NCI-H526 treated with DMSO at 0.1 percent for 48 hours (cell line): ENCODE results near the gene TGM2.
"Not testable (repeated sequence)": the region's sequence is repeated elsewhere in the genome, so short reads cannot be mapped to it uniquely, and the experiment has no call there.

Experiments
- DNase-seq: peaks from one replicate; lab custom pipeline; 2025; lab: John Stamatoyannopoulos, UW

The TGM2 gene

DNA sequence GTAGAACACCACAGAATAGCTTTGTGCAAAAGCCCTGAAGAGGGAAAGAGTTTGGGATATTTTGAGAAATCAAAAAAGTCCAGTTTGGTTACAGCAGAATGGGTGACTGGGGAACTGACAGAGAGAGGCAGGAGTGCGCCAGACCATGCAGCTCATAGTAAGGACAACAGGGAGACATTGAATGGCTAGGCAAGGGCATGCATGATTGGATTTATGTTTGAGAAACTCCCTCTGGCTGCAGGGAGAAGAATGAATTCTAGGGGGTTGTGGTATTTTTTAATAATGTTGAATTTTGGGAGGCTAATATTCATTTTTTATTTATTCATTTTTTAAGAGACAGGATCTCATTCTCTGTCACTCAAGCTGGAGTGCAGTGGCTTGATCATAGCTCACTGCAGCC lies 49.9 kb downstream of the TGM2 start:
- no peak for DNase-seq

DNA sequence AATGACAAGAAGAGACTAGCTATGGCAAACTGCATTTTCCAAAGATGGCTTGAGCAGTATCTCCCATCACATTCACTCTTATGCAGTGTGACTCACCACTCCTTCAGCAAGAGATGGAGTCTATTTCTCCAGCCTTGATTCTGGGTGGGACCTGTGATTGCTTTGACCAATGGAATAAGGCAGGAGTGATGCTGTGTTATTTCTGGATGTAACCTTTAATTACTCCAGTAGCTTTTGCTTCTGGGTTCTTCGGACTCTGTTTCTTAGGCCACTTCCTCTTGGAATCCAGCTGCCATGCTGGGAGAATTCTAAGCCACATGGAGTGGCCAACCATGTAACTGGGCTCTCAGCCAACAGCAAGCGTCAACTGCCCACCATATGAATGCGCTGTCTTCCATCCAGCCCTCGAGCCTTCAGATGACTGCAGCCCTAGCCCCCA lies 50.7 kb downstream of the TGM2 start:
- DNase-seq = no peak

DNA sequence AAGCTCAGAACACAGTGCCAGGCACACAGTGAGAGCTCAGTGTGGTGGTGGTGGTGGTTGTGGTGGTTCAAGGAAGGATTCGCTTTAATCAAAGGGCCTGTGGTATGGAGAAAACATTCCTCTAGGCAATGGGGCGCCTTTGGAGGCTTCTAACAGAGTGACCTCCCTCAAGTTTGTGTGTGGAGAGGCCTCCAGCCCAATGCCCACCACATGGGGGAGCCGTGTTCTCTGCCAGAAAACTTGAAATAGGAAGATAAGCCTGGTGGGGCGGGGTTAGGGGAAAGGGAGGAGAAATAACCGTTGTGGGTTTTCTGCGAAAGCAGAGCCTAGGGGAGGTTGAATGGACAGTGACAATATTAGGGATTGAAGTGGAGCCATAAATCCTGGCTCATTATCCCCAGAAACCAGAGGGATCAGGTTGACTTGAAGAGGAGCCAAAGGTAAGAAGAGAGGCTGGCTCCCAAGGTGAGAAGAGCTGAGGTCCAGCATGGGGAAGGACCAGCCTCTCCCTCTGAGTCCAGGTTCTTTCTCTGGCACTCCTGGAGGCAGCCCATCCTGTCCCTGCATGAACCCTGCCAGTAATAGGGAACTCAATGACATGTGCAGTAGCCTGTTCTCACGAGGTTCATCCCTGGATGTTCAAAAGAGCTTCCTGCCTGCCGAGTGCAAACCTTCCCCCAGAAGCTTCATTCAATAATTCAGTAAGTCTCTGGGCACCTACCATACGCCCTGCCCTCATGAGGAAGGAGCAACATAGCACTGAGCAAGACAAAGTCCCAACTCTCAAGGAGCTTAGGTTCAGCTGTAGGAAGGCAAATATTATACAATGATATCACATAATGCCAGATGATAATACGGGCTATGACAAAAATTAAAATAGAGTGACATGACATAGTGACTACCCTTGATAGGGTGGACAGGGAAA lies 51.4 kb downstream of the TGM2 start:
- no peak for DNase-seq

DNA sequence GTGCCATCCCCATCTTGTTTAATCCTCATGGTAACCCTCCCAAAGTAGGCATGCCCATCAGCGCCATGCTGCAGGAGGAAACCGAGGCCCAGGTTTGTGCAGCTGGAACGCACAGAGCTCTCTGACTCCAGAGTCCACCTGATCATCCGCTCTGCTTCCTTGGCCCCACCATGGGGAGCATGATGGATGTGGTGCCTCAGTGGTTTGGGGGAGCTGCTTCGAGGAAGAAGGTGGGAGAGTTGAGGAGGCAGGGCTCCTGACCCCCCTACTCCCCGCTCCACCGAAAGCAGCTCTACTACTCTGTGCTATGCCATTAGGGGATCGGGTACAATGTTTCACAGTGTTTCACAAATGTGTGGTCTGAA lies 52.2 kb downstream of the TGM2 start:
- DNase-seq = no peak

DNA sequence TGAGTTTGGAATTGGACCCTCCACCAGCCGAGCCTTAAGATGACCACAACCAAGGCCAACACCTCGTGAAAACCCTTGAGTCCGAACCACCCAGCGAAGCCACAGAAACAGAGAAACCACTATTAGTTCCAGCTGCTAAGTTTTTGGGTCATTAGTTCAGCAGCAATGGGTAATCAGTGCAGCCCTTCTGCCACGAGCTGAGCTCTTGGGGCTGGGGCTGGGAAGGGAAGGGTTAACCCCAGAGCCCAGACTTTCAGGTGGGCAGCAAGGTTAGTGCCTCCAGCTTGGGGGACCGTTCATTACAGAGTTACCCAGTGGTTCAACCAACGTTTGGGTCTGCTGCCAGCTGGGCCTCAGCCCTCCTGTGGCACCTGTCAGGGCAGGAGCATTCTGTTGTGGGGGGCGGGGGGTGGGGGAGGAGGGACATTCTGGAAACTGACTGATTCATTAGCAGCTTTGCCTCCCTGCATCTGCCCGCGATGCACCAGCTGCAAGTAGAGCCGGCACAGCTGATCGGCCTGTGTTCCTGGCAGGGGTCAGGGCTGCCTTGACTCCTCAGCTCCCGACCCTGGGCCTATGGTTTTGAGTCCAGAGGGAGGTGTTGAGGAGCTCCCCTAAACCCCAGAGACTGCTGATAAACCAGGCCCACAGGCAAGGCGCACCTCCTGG lies 52.7 kb downstream of the TGM2 start:
- DNase-seq = no peak

DNA sequence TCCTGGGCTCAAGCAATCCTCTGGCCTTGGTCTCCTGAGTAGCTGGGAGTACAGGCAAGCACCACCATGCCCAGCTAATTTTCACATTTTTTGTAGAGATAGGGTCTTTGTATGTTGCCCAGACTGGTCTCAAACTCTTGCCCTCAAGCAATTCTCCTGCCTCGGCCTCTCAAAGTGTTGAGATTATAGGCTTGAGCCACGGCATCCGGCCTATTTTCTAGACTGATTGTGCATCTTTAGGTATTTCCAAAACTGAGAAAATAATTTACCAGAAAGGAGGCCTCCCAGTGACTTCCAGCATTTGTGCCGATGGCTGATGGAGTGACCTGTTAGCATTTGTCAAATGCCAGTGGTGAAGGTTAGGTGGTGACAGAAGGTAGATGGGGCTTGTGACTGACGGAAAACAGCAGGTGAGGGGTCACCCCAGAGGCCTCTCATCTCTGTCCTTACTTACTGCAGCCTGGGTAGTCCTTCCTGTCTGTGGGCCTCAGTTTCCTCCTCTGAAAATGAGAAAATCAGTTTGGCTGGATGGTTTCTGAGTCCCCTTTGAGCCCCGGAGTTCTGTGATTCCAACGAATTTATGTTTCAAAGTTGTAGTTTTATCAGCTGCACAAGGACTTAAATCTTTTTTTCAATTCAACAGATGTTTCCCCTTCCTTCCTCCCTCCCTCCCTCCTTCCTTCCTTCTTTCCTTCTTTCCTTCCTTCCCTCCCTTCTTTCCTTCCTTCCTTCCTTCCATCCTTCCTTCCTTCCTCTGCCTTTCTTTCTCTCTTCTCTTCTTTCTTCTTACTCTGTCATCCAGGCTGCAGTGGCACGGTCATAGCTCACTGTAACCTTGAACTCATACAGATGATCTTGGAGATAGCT lies 53.5 kb downstream of the TGM2 start:
- DNase-seq = no peak

DNA sequence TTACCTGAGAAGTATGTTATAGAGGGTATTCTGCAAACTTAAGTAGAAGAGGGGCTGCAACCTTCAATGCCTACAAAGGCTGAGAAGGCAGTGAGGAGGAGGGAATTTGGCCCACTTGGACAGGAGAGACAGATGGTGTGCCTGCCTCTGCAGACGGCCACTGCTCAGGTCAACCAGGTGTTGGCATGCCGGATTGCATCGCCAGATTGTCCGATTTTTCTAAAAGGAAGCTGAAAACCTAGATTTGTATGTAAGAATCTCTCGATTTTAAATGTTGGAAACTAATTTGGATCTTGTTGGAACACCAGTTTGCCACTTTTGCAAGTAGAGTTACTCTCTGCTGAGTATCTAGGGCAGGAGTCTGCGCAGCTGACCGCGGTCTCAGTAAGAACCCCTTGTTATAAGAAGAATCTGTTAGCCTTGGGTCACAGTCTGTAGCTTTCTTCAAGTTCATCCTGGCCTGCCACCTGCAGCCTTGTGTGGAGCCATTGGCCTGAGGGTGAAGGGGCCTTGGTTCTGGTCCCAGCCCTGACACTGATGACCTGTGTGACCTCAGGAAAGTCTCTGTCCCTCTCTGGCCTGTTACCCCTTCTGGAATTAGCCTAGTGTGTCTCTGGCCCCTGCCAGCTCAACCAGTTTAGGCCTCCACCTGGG lies 54.4 kb downstream of the TGM2 start:
- no peak for DNase-seq

DNA sequence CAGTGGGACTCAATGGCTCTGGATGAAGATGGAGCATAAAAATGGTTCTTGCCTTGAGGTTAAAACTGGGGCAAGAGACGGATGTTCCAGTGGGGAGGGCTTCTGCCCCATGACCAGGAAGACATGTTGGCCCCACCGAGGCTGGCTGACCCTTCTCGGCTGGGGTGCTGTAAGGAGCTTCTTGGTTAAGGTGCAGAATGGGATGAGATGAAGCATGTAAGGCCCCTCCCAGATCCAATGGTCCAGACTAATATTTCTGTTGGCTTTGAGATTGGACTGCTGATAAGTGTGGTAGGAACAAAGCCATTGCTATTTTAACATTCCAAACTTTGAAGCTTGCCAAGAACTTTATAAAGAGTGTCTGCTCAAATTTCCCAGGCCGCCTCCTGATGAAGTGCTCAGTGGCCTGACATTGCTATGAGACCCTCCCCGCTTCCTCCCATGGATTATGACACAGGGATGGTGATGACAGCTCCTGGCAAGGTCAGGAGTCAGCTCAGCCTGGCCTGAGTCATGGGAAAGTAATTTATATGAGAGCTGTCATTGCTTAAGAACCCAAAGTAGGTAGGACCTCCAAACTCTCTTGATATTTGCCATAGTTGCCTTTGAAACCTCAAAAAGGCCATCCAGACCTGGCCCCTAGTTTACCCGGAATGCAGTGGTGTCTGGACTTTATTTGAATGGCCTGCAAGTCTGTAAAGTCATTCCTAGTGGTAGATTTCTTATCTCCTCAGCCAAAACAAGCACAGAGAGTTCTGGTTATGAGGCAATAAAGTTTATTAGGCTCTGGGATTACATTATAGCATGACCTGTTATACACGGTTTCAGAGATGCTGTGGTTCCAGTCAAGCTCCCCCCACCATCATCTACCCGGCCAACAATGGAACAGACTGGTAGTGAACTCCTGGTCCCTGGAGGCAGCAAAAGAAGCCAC lies 55.2 kb downstream of the TGM2 start:
- DNase-seq = no peak

DNA sequence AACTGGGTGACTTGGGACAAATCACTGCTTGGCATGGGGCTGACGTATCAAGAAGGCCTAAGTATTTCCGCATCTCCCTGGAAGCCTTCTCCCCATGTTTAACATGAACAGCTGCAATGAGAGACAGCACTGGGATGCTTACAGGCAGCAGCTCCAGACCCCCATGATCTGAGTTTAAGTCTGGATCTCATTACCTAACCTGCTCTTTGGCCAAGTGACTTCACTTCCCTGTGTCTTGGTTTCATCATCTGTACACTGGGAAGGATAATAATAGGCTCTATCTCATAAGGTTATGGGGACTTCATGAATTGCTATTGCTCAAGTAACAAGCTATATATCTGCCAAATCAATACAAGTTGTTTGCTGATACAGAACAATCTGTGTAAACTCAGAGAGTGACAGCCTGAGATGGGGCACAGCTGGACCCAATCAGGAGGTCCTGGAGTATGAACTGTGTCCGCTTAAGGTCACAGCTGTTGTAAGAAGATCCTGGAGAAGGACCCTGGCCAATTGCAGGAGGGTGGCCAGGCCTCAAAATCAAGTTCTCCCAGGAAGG lies 56.0 kb downstream of the TGM2 start:
- DNase-seq = no peak

DNA sequence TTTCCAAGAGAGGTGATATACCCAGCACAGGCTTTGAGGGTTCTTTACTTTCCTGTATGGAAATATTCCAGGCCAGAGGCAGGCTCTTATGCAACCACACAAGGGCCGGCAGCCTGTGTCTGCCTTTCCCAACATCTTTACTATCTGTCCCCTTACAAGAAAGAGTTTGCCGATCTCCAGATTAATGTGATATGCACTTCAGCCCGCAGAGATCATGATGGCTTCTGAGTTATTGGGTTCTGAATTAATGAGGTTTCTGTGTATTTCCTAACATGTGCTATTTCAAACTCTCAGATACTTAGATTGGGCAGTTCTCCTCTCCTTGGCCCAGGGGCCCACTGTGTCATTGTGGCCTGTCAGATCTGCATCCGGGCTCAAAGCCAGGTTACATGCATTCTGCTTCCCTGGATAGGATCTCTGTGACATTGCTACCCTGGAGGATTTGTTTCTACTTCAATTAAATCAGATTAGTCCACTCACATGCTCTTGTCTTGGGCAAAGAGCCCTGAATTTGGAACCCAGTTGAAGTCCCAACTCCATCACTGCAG lies 56.6 kb downstream of the TGM2 start:
- DNase-seq = no peak

DNA sequence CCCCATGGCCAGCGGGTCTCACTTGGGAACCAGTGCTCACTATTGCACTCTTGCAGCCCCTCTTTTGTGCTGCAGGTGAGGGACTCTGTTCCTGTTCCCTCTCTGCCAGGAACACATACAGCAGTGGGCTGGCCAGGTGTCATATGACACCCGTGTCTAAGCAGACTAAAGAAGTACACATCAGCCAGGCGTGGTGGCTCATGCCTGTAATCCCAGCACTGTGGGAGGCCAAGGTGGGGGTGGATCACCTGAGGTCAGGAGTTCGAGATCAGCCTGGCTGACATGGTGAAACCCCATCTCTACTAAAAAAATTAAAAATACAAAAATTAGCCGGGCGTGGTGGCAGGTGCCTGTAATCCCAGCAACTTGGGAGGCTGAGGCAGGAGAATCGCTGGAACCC lies 57.2 kb downstream of the TGM2 start:
- DNase-seq = not testable (repeated sequence)

DNA sequence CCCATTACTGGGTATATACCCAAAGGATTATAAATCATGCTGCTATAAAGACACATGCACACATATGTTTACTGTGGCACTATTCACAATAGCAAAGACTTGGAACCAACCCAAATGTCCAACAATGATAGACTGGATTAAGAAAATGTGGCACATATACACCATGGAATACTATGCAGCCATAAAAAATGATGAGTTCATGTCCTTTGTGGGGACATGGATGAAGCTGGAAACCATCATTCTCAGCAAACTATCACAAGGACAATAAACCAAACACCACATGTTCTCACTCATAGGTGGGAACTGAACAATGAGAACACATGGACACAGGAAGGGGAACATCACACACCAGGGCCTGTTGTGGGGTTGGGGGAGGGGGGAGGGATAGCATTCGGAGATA lies 57.7 kb downstream of the TGM2 start:
- not testable (repeated sequence) for DNase-seq

DNA sequence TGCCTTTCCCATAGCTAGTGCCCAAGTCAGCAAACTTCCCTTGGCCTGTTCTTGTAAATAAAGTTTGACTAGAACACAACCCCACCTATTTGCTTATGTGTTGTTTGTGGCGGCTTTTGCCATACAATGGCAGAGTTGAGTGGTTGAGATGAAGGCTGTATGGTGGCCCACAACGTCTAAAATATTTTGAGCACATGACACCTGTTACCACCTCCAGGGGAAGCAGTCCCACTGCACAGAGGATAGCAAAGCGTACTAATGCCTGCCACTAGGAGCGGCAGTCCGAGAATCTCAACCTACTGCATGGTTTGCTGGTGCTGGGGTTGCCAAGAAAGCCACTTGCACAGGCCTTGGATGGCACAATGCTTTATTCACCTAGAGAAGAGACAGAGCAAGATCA lies 58.6 kb downstream of the TGM2 start:
- no peak for DNase-seq

DNA sequence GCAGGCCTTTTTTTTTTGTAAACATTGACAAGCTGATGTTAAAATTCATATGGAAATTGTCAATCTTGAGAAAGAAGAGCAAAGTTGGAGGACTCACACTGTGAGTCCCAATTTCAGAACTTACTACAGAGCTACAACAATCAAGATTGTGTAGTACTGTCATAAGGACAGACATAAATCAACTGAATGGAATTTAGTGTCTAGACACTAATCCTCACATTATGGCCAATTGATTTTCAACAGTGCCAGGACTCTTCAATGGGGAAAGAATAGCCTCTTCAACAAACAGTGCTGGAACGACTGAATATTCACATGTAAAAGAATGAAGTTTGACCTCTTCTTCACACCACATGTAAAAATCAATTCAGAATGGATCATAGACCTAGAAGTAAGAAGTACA lies 60.8 kb downstream of the TGM2 start:
- DNase-seq = no peak

DNA sequence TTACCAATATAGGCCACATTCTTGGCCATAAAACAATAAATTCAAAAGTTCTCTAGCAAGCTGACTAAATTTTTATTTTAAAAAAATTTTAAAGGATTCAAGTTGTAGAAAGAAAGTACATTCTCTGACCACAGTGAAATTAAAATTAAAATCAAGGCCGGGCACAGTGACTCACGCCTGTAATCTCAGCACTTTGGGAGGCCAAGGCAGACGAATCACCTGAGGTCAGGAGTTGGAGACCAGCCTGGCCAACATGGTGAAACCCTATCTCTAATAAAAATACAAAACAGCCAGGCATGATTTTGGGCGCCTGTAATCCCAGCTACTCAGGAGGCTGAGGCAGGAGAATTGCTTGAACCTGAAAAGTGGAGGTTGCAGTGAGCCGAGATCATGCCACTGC lies 62.9 kb downstream of the TGM2 start:
- not testable (repeated sequence) for DNase-seq

DNA sequence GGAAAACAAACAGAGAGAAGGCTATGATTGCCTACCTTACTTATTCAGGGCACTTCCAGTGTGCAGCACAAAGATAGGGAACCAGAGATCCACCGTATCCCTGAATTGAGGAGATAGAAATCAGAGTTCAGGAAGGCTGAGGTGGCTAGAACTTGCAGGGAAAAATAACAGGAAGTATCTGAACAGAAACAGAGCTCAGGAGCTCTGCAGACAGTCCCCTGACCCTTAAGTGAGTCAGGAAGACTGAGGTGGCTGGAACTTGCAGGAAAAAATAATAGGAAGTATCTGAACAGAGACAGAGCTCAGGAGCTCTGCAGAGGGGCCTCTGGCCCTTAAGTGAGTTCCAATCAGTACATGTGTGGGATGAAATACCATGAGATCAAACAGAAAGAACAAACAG lies 66.1 kb downstream of the TGM2 start:
- DNase-seq = no peak

DNA sequence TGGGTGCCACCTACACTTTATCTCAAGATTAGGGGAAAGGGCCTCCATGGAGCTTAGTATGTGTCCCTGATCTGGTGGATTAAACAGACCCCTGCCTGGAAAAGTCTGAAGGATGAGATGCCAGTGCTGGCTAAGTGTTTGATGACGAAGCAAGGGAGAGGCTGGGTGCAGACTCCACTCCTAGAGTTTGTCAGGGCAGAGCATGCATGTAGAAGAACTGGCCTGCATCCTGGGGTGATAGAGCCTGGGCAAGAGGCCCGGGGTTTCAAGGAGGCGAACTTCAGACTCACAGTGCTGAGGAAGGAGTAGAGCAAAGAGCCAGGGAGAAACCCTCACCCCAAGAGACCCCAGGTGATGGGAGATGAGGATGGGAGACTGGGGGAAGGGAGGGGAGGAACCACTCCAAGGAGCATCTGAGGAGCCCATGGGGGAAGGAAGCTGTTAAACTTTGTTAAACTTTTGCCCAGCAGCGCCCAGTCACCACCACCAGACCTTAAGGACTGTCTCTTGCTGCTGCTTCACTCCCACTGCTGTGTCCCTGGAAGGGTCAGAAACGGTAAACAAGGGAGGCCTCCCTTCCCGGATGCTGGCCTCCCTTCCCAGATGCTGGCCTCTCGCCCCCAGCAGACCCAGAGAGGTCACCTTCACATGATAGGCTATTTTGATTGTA lies 69.9 kb downstream of the TGM2 start:
- no peak for DNase-seq

DNA sequence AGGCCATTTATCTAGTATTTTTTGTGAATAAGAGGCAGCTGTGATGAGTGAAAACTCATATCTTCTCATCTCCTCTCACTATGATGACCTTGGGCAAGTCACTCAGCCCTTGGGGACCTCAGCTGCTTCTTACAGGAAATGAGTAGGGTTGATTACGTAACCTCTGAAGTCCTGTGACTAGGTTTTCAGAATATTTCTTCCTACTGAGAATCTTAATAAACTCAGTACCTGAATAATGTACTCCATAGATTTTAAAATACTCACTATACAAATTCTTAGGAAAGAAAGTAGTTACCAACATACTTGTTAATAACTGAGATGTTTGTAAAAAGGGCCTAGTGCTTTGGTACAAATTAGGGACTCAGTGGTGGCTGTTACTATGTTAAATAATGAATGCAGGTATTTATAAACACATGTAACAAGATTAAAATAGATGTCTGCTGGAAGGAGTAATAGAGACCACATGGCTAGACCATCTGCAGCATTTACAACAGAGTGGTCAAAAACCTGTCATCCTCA lies 70.6 kb downstream of the TGM2 start:
- DNase-seq = no peak

DNA sequence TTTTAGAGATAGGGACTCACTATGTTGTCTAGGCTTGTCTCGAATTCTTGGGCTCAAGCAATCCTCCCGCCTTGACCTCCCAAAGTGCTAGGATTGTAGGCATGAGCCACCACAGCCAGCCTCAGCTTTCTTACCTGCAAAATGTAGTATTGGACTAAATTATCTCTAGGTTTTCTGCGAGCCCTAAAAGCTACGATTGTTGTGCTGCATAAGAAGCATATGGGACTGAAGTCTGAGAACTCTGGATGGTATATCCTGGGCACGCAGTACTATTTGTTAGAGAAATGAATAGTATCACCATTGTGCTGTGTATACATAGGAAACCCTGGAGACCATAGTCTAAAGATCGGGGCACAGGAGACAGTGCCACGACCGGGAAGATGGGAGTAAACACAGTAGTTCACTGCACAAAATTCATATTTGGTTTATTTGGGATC lies 71.4 kb downstream of the TGM2 start:
- DNase-seq = no peak
